Measurements from ENCODE around the gene ELP4.

The ELP4 gene

DNA sequence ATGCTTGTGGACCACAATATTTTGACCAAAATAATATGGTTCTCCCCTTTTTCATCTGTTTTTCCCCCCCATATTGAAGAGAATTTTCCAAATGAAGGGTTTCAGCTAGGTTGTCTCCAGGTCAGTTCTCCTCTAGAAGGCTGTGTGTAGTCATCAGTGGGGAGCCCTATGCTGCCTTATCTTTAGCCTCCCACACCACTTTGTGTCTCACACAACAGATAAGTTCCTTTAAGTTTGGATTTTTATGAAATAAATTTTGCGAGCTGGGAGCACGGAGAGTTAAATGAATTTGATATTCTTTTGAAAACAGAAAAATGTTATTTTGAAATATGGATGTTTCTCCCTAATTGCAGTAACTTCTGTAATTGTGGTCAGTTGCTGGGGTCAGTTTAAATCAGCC, 272.7 kb downstream of the ELP4 start:
- DNase-seq: no peak

DNA sequence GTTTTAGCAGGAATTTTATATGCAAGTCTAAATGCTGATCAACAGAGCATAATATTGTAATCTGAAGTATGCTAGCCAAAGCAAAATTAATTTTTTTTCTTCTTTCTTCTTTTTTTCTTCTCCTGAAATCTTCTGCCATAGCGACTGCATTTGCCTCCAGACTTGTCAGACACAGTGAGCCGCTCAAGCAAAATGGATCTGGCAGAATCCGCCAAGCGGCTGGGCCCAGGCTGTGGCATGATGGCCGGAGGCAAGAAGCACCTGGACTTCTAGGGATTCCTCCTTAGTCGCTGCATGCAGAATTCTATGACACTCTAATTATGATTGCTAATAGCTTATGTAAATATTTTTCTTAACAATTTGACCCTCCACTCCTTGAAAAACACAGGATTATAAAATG, 273.7 kb downstream of the ELP4 start:
- DNase-seq: no peak

DNA sequence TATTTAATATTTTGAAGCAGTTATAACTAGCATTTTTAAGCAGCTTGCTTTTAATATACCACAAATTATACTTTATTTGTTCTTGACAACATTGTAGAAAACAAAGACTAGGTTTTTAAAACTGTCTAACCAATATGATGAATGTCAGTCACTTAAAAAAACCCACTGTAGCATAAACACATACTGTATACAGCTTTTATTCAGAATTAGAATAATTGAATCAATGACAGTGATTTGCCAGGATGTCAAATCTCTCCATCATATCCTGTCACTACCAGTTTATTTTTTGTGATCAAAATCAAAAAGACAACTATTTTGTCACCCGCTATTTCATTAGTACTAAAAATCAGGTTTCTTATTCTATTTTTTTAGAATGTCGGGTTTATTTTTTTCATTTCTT, 275.0 kb downstream of the ELP4 start:
- no peak for DNase-seq

DNA sequence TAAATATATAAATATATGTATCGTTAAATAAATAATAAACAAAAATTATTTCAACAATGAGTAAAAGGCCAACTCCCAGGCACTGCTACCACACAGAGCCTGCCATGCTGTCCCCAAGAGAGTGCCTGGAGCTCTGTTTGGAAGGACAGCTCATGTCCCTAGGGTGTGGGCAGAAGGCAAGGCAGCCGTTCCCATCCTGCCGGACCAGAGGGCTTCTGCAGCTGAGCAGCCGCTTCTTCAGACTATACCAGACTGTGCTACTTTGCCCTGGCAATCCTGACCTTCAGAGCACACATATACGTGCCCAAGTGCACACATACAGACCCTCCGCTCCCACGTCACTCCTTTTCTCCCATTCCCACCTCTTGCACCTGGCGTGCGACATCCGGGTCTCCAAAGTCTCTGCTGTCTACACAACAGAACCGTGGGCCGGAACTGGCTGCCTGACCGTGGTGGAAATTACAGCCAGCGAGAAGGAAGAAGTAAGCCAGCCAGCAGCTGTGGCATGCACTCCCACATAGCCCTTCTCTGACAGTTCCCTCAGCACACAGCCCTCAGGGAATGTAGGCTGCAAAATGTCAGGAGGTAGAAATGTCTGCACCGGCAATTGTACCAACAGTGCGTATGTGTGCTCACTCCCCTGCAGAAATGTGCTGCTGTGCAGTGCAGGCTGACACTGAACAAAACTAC, 277.6 kb downstream of the ELP4 start:
- DNase-seq: no peak

DNA sequence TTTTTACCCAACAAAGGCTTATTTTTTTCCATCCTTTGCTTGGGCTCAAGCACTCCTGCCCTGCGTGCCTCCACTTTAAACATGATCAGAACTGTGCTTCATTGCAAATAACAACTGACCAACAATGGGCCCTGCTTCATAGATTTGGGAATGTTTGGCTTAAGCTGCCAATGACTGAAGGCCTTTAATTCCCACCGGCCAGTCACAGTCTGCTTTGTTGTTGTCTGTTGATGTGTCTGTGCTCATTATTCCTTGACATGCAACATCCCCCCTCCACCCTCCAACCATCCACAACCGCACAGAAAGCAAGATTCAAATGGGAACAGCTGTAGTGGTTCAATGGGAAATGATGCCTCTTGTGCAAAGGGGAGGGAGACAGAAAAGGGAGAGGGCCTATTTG, 278.5 kb downstream of the ELP4 start:
- no peak for DNase-seq

DNA sequence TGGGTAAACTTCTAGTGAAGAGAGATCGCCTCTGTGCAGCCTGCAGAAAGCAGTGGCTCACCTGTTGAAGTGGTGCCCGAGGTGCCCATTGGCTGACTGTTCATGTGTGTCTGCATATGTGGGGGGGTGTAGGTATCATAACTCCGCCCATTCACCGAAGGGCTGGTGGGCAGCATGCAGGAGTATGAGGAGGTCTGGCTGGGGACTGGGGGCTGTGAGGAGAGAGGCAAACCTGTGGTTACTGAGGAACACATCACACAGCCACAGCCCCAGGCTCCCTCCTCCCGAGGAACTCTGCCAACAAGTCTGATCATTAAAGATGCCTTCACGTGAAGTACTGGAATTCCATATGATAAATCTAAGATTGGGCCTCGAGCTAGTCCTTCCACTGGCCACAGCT, 281.1 kb downstream of the ELP4 start:
- DNase-seq: no peak

DNA sequence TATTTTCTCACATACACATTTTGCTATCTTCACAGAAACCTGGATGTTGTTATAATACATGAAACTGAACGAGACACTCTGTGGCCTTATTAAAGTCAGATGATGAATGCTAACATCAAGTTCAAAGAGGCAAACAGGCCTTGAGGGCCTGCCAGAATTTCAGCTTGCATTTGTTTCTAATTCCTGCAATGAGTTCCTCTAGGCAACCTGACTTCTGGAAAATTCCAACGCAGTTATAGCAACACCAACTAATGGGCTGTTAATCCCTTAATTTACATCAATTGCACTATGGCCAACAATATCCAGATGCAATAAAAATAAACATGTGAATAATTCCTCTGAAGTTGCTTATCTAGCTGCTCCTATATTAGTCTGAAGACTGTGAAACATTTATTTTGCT, 282.5 kb downstream of the ELP4 start:
- DNase-seq: no peak

DNA sequence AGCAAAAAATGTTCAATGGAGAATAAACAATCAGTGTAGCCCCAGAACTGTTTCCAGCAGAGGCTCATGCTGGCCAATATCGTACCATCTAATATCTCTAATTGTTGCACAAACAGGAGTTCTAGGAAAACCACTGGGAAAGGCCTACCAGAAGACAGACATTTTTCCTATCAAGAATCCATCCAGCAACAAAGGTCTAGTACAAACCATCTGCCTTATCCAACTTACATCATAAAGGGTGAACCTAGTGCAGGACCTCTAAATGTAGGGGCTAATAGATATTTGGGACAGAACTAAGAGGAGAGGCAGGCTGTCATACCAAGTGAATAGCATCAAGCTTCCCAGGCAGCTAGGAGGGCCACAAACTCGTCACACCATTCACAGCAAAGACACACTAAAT, 282.9 kb downstream of the ELP4 start:
- no peak for DNase-seq

DNA sequence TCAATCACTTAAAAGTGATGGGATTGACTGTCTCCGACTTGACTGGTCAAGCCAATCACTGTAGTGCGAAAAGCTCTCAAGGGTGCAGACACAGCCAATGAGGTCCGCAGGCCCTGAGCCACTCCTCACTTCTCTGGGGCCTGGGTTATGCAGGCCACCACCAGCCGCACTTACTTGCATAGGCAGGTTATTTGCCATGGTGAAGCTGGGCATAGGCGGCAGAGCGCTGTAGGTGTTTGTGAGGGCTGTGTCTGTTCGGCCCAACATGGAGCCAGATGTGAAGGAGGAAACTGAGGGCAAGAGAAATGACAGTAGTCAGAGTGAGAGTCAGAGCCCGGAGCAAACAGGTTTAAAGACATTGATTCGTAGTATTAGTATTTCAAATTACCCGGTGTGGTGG, 283.7 kb downstream of the ELP4 start:
- DNase-seq: no peak

DNA sequence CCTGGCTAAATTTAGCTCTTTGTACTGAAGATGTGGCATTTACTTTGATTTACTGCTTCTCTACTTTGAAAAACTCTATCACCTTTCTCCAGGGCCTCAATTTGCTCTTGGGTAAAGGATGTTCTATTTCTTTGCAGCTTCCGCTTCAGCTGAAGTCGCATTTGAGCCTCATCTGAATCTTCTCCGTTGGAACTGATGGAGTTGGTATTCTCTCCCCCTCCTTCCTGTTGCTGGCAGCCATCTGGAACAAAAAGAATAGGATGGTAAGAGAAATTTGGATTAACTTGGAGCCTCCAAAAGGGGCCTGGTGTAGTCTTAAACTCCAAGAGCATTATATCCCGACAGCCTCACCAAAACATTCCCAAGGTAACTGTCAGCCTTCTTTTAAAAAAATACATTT, 285.0 kb downstream of the ELP4 start:
- no peak for DNase-seq

DNA sequence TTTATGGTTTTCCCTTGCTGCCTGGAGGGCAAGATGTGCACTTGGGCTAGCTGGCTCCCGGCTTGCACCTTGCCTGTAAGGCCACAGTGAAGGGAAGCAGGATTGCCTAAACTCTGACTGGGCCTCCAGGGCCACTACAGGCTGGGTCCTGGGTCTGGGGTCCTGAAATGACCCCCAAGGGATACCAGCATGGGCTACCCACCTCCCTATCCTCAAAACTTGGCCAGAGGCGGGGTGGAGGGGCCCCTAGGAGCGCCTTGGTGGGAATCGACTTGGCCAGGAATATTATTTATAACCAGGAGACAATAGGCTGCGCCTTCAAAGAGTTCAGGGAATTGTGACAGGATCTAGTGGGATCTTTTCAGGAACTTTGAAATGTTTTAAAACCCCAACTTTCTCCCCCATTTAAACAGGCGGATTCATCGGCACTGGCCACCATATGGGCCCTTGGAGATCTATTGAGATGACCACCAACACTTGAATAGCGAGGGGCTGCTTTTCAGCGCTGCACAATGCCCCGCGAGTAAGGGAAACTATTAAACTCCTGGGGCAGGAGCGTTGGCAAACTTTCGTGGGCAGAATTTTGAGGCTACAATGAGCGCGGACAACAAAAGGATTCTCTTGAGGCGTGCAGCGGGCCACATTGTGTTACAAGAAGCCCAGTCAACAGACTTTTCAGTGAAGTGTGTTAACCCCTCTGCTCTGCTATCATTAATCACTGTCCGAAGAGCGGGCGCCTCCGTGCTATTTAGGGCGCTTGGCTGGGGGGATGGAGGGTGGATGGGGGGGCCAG, 286.3 kb downstream of the ELP4 start:
- no peak for DNase-seq

DNA sequence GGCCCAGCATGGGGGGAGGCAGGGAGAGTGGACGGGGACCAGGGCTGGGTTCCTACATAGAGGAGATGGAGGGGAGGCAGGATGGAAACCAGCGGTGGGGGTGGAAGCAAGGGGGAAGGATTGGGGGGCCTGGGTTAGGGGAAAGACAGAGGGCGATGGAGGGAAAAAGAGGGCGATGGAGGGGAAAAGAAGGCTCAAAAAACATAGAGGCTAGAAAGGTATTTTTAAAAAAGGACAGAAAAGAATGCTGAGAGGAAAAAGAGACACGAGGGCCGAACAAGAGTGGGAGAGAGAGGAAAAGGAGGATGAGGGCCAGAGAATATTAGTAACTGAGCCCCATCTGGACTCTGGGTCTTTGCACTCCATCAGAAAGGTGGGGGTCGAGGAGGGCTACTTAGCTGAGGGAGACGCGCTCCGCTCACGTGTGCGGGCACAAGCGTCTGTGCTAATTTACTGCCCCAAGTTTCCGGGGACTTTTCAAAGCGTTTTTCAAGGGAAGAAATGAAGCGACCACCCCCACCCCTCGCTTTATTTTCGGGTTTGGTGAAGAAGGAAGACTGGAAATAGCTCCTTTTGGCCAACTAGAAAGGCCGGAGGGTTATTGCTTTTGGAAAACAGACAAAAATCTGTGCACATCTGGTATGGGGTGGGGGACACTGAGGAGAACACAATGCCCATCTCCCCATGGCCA, 287.1 kb downstream of the ELP4 start:
- DNase-seq: no peak

DNA sequence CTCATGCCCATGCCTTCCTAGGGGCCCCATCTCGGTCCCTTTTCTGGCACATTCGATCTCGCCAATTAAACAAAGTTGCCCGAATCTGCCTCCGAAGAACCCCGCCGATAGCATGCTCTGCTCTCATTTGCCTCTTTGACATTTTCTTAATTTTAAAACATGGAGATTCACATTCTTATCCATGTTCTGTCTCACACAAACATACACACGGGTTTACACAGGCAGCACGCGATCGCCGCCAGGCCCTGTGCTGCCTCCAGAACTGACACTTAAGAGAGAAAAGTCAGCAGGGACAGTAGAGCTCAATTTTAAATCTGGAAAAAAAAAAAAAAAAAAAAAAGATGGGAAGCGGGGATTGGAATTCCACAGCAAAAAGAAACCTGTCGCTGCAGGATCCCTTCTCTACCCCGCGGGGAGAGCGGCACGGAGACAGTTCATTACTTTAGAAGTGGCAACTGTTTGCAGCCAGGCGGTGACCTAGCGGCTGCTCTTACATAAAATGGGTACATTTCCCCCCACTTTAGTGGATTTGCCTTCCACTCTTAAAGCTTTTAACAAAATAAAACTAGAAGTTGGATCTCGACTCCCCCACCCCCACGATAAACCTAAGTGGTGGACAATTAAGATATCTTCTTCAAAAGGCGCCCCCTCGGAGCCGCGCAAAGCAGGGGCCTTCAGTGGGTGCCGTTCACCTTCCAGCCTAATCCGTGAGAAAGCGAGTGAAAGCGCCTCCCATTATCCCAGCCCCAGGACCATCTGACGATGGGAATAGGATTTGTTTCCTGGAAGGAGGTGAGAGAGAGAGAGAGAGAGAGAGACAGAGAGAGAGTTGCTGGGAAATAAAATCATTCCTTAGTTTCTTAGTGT, 287.9 kb downstream of the ELP4 start:
- DNase-seq: no peak

DNA sequence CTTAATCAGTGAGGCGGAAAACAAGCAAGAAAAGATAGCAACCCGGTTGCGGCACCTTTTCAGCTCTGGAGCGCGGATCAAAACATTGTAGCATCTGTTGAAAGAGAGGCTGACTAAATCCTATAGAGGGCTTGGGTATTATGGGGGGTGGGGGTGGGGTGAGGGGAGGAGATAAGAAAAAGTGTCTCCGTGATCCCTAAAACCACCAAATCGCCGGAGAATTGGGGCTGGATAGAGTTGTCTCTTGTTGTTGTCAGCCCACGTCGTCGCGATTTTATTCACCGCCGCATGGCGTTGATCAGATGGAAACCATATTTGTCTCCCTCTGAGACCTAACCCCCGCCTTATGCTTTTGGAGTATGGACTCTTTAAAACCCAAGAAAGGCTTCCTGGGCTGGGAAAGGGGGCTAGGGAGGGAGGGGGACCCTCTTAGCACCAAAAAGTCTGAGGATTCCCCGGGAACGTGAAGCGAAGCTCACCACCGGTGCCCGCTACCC, 288.5 kb downstream of the ELP4 start:
- DNase-seq: no peak

DNA sequence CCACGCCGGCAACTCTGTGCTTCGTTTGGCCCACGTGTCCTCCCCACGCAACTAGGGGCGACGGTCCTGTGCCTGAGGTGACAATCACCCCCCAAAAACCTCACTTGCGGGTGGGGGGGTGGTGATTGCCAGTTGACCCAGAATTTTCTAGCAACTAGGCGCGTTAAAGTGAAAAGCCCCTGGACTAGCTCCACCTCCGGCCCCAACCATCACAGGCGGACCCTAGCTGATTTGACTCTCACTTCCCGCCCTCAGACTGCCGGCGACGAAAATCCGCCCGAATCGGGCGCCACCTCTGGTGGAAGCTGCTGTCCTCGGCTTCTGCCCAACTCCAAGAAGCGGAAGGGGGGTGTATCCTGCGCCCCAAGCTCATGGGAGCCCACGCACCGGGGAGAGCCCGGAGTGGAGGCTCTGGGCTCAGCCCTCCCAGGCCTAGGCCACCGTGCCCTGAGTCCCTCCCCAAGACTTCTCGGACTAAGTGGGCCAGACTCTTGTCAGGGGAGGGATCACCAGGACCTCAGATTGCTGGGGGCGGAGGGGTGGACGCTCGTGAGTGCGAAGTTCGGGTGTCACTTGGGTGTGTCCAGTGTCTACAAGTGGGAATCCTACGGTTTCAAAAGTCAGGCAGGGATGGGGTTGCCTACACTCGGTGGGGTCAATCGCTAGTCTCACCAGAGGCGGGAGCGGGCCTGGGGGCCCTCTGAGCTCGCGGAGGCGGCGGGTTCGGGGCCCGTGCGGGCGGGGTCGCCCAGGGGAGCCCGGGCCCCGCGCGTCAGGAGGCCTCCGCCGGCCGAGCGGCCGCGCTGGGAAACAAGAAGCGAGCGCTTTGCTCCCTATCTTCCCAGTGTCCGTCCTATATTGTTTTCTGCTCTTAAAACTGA, 289.2 kb downstream of the ELP4 start:
- DNase-seq: no peak

DNA sequence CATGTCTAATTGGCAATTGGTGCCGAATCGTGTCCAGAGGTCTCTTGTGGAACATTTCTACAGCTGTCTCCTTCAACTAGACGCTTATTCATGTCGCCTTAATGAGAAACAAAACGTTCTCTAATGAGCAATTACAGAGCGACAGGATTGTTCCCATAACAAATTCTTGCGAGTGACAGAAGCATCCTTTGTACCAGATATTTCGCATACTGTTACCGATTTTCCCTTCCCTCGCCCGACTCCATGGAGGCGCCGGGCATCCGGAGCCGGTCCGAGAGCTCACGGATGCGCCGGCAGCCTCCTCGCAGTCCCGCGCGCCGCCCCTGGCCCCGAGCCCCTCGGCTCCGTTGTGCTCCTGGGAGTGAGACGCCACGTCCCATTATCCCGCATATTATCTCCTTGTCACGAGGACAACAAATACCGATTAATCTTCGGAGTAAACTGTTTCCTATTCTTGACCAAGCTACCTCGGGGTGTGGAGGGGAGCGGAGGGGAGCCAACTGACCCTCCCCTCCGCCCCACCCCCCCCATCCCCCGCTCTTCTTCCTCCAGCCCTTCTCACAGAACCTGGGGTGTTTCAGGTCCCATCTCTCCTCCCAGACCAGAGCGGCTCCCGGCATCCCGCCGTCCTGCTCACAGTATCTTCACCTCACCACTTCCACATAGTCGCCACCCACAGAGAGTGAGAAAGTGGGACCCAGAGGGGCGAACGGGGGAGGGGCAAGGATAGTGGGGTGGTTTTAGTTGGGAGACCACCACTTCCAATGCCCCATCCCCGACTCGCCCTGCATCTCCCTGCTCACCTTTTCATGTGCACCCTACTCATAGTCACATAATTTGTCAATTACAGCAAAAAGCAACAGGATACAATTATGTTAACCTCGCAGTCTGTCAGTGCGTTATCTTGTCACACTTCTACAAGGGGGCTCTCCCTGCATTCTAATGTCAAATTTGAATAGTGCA, 290.1 kb downstream of the ELP4 start:
- no peak for DNase-seq

DNA sequence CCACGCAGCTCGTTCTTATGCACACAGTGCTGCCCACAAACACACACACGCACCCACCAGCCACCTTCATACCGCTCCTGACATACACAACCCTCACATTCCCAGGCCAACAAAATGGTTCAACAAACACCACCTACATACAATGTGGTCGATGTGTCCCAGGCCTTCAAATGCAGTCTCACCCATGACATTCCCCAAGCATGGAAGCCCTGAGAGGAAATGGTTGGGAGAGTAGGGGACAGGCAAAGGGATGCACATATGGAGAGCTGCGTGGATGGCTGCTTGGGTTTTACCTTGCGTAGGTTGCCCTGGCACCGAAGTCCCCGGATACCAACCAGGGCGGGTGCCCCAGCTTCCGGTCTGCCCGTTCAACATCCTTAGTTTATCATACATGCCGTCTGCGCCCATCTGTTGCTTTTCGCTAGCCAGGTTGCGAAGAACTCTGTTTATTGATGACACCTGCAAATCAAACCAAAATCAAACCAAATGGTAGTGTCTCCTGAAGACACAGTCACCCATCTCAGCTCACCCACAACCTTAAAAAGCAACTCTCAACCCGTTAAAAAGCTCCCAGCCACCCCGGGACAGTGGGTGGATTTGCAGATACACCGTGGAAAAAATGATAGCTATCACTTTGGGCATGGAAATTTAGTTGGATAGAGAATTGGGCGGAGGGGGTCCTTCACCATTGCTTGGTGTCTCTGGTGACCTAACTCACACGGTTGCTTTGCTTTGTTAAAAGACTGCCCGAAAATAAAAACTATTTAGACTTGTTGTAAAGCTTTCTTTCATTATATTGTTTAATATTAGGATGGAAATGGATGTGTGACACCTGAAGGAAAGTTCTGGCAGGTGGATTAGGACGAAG, 291.1 kb downstream of the ELP4 start:
- DNase-seq: no peak

DNA sequence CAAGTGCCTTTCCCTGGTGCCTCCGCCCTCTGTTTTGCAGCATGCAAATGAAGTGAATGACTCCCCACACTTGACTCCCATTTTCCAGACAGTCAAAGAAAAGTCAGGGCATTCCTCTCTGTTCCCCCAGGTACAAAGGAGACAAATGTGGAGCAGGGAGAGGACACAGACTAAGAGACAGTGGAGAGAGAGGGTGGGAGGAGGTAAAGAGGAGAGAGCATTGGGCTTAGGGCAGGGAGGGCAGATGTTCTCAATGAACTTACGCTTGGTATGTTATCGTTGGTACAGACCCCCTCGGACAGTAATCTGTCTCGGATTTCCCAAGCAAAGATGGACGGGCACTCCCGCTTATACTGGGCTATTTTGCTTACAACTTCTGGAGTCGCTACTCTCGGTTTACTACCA, 291.7 kb downstream of the ELP4 start:
- DNase-seq: no peak

DNA sequence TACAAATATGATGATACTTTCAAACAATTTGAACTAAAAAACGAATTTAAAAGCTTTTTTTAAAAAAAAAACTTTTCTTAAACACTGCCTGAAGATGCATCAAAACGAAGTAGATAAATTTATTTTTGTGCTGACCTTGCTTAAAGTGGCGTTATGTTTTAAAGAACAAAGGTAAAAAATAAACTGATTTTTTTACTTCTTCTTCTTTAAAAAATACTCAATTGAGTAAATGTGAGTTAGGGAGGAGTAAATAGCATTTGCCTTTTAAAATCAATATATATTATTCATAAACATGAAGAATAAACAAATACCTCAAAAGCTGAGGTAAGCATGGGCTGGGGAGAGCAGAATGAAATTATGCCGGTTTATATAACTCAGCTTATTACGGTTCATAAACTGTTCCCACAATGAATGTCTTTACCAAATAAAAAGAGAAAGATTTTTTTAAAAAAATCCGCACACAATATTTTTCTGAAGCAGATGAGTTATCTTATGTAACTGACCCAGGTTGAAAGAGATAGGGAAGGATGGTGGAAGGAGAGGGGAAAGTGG, 292.5 kb downstream of the ELP4 start:
- no peak for DNase-seq

All from activated gamma-delta T cell (primary cell).